HCT116 (cell line): ENCODE data around the gene SGK1. TPM values are rescaled to one million over a fixed set of nuclear protein-coding genes. Genes with fewer than 3 reads are reported as not detected.
"Not testable (repeated sequence)": the region's sequence is repeated elsewhere in the genome, so short reads cannot be mapped to it uniquely, and the experiment has no call there.

Experiments
- ATAC-seq: fragments of 200-7000 bp; cut with Tn5 transposase; 2 replicates; pipeline ENCODE4 v1.9.1; 2020; ENCODE audit warnings: mild to moderate bottlenecking, moderate library complexity
- BruUV-seq: library from RNA; stranded (reverse); fragments of 400-500 nt; replicated peaks from 2 replicates; lab custom pipeline; 2021; lab: Mats Ljungman, UMichigan
- CTCF ChIA-PET: fragments of 300-600 bp; sonication (Branson Sonifier 250); formaldehyde crosslinking; loops from one replicate; lab custom pipeline; 2021; ENCODE audit warnings: antibody characterized with exemption; lab: Charles Lee
- POLR2A ChIA-PET: fragments of 300-600, 350-600 bp; sonication (Branson Sonifier 250); formaldehyde crosslinking; loops from one replicate; lab custom pipeline; 2021; ENCODE audit warnings: antibody characterized with exemption; lab: Charles Lee
- RAD21 ChIA-PET, 2 experiments: fragments of 300-600 bp; sonication (Branson Sonifier 250); formaldehyde crosslinking; loops; one replicate each; lab custom pipeline; 2023; ENCODE audit warnings: low total read pairs in 2 of 2; ENCODE audit not compliant: uncharacterized antibody in 2 of 2, unreplicated experiment in 2 of 2, low non-redundant PET in 1 of 2; lab: Charles Lee
- DNase-seq: peaks from one replicate; pipeline ENCODE4 v3.0.0-alpha.2; 2010; ENCODE audit warnings: low read depth, low spot score
- H2AFZ ChIP-seq: fragments of 200-600 bp; shearing (Covaris generic), sonication (generic); 2 replicates; pipeline ENCODE4 v1.6.1; 2017; ENCODE audit warnings: low read depth, mixed run types, mixed read lengths, antibody characterized with exemption, low read length; ENCODE audit not compliant: poor library complexity, severe bottlenecking
- H3K27ac ChIP-seq: 2 replicates; pipeline ENCODE4 v1.5.1; 2012; ENCODE audit warnings: low read depth, low read length
- H3K27me3 ChIP-seq: fragments of 200-600 bp; sonication (generic); 2 replicates; pipeline ENCODE4 v1.6.1; 2016; ENCODE audit warnings: mixed run types, low read length, mixed read lengths; ENCODE audit not compliant: insufficient read depth
- H3K36me3 ChIP-seq, 2 experiments: fragments of 200-500 bp in 1 of 2; fragments of 200-600 bp in 1 of 2; sonication (Bioruptor generic) in 1 of 2; sonication (generic) in 1 of 2; 2 replicates each; pipeline versions ENCODE4 v1.5.1 to v1.6.1; 2014 to 2016; ENCODE audit warnings: low read length in 2 of 2, inconsistent platforms in 1 of 2, mixed read lengths in 1 of 2, mixed run types in 1 of 2; ENCODE audit not compliant: insufficient read depth in 2 of 2, control insufficient read depth in 1 of 2
- H3K4me1 ChIP-seq, 2 experiments: fragments of 200-600 bp in 1 of 2; sonication (generic) in 1 of 2; 2 replicates each; pipeline versions ENCODE4 v1.5.1 to v1.6.1; 2012 to 2017; ENCODE audit warnings: low read length in 2 of 2, inconsistent platforms in 1 of 2, mild to moderate bottlenecking in 1 of 2, mixed read lengths in 1 of 2, mixed run types in 1 of 2, moderate library complexity in 1 of 2; ENCODE audit not compliant: insufficient read depth in 2 of 2, control insufficient read depth in 1 of 2
- H3K4me2 ChIP-seq: fragments of 200-600 bp; sonication (generic); 2 replicates; pipeline ENCODE4 v1.6.1; 2017; ENCODE audit warnings: mixed run types, low read length, mixed read lengths
- H3K4me3 ChIP-seq, 2 experiments: fragments of 200-600 bp in 1 of 2; sonication (generic) in 1 of 2; replicated peaks in 1 of 2; 2 replicates each; pipeline ENCODE4 v1.5.1; 2011 to 2016; ENCODE audit warnings: low read length in 2 of 2, control low read depth in 1 of 2, low read depth in 1 of 2, mild to moderate bottlenecking in 1 of 2, mixed read lengths in 1 of 2, mixed run types in 1 of 2
- H3K79me2 ChIP-seq: fragments of 200-600 bp; sonication (generic); 2 replicates; pipeline ENCODE4 v1.6.1; 2017; ENCODE audit warnings: mild to moderate bottlenecking, mixed run types, low read length, moderate library complexity, mixed read lengths; ENCODE audit not compliant: insufficient read depth
- H3K9ac ChIP-seq: fragments of 200-600 bp; sonication (generic); 2 replicates; pipeline ENCODE4 v1.6.1; 2016; ENCODE audit warnings: low read length, mixed read lengths
- H3K9me2 ChIP-seq: fragments of 200-600 bp; sonication (generic), shearing (Covaris generic); 2 replicates; pipeline ENCODE4 v1.6.1; 2017; ENCODE audit warnings: mixed run types, mild to moderate bottlenecking, moderate library complexity; ENCODE audit not compliant: insufficient read depth
- H3K9me3 ChIP-seq, 2 experiments: fragments of 200-500 bp in 1 of 2; fragments of 200-600 bp in 1 of 2; sonication (Bioruptor generic) in 1 of 2; sonication (generic) in 1 of 2; 2 replicates each; pipeline ENCODE4 v1.6.1; 2014 to 2017; ENCODE audit warnings: low read length in 2 of 2, mixed read lengths in 2 of 2, inconsistent platforms in 1 of 2, low read depth in 1 of 2, mild to moderate bottlenecking in 1 of 2, mixed run types in 1 of 2, moderate library complexity in 1 of 2; ENCODE audit not compliant: control insufficient read depth in 1 of 2, insufficient read depth in 1 of 2
- H4K20me1 ChIP-seq: fragments of 200-600 bp; sonication (generic), shearing (Covaris generic); 2 replicates; pipeline ENCODE4 v1.6.1; 2017; ENCODE audit warnings: mixed run types, mild to moderate bottlenecking, moderate library complexity; ENCODE audit not compliant: insufficient read depth
- CEBPB ChIP-seq: IDR thresholded peaks from 2 replicates; pipeline ENCODE4 v1.6.1; 2012; ENCODE audit warnings: low read depth
- EGR1 ChIP-seq: IDR thresholded peaks from 2 replicates; pipeline ENCODE4 v1.6.1; 2012; ENCODE audit warnings: low read depth
- ELF1 ChIP-seq: IDR thresholded peaks from 2 replicates; pipeline ENCODE4 v1.6.1; 2012; ENCODE audit warnings: low read depth, borderline replicate concordance
- EZH2phosphoT487 ChIP-seq: fragments of 200-600 bp; IDR thresholded peaks from 2 replicates; pipeline ENCODE4 v1.6.1; 2018; ENCODE audit warnings: antibody characterized with exemption, borderline replicate concordance
- JUND ChIP-seq: IDR thresholded peaks from 2 replicates; pipeline ENCODE4 v1.6.1; 2012
- POLR2A ChIP-seq: IDR thresholded peaks from 2 replicates; pipeline ENCODE4 v1.7.0; 2011; ENCODE audit warnings: borderline replicate concordance; ENCODE audit not compliant: insufficient read depth, insufficient read length; ENCODE audit errors: extremely low read depth
- POLR2AphosphoS5 ChIP-seq: IDR thresholded peaks from 2 replicates; pipeline ENCODE4 v1.6.1; 2011; ENCODE audit warnings: mild to moderate bottlenecking, low read depth, low read length, moderate library complexity
- RAD21 ChIP-seq: IDR thresholded peaks from 2 replicates; pipeline ENCODE4 v1.6.1; 2012; ENCODE audit warnings: low read depth, mild to moderate bottlenecking
- SP1 ChIP-seq: IDR thresholded peaks from 2 replicates; pipeline ENCODE4 v1.6.1; 2012; ENCODE audit warnings: low read depth
- TCF7L2 ChIP-seq: IDR thresholded peaks from 2 replicates; pipeline ENCODE4 v1.7.0; 2011; ENCODE audit warnings: borderline replicate concordance, inconsistent platforms; ENCODE audit not compliant: insufficient read depth, insufficient read length; ENCODE audit errors: extremely low read depth
- YY1 ChIP-seq: IDR thresholded peaks from 2 replicates; pipeline ENCODE4 v1.6.1; 2011; ENCODE audit warnings: low read length, low read depth, moderate library complexity, mild to moderate bottlenecking; ENCODE audit not compliant: insufficient replicate concordance; ENCODE audit errors: extremely low read depth
- ZFX ChIP-seq: fragments of 450-650 bp; IDR thresholded peaks from 2 replicates; pipeline ENCODE4 v1.6.1; 2017
- intact Hi-C: fragments of 100-400 bp; cut with micrococcal nuclease; formaldehyde crosslinking; loops from 2 replicates; pipeline ENCODE4 v1.10.0; 2022
- total RNA-seq: library from RNA; stranded (reverse); gene quantifications from one replicate; pipeline ENCODE4 v1.2.1, GENCODE V29; 2021; ENCODE audit not compliant: unreplicated experiment
- TF ChIP-seq, protein P1 (sequence below): IDR thresholded peaks from 2 replicates; pipeline ENCODE4 v1.6.1; 2011; ENCODE audit warnings: mild to moderate bottlenecking, low read length, moderate library complexity; ENCODE audit not compliant: insufficient replicate concordance; ENCODE audit errors: extremely low read depth
- TF ChIP-seq, protein P2 (sequence below): IDR thresholded peaks from 2 replicates; pipeline ENCODE4 v1.6.1; 2012
- TF ChIP-seq, protein P3 (sequence below): IDR thresholded peaks from 2 replicates; pipeline ENCODE4 v1.6.1; 2012

SGK1 gene
- total RNA-seq, 1 experiment from 2014 or later = 4.5 TPM

DNA sequence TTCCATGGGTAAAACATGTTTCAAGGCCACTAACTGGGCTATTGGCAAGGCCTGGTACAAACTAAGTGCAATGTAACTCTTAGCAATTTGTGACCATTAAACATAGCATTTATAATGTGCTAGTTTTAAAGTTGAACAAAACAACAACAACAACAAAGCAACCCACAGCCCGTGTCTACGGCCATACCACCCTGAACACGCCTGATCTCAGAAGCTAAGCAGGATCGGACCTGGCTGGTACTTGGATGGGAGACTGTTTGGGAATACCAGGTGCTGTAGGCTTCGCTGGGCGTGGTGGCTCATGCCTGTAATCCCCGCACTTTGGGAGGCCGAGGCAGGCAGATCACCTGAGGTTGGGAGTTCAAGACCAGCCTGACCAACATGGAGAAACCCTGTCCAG lies 61.0 kb downstream of the SGK1 start (continued):
- TF ChIP-seq, protein P1, sequence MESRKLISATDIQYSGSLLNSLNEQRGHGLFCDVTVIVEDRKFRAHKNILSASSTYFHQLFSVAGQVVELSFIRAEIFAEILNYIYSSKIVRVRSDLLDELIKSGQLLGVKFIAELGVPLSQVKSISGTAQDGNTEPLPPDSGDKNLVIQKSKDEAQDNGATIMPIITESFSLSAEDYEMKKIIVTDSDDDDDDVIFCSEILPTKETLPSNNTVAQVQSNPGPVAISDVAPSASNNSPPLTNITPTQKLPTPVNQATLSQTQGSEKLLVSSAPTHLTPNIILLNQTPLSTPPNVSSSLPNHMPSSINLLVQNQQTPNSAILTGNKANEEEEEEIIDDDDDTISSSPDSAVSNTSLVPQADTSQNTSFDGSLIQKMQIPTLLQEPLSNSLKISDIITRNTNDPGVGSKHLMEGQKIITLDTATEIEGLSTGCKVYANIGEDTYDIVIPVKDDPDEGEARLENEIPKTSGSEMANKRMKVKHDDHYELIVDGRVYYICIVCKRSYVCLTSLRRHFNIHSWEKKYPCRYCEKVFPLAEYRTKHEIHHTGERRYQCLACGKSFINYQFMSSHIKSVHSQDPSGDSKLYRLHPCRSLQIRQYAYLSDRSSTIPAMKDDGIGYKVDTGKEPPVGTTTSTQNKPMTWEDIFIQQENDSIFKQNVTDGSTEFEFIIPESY = no peak
- TF ChIP-seq SP1 (no peak), ZFX (no peak), RAD21 (no peak), EGR1 (no peak), CEBPB (no peak)

DNA sequence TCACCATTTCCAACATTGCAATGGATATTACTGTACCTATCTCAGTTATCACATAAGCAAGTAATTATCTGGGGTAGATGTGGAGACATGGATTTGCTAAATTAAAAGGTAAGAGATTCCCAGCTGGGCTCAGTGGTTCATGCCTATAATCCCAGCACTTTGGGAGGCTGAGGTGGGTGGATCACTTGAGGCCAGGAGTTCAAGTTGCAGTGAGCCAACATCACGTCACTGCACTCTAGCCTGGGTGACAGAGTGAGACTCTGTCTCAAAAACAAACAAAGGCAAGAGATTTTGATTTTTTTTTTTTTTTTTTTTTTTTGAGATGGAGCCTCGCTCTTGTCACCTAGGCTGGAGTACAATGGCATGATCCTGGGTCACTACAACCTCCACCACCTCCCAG lies 62.6 kb downstream of the SGK1 start:
- H3K27ac ChIP-seq, ATAC-seq, H3K4me3 ChIP-seq, H3K79me2 ChIP-seq, H3K4me1 ChIP-seq, POLR2A ChIA-PET, H3K9me2 ChIP-seq, H2AFZ ChIP-seq, RAD21 ChIA-PET, H3K4me2 ChIP-seq, BruUV-seq, H3K36me3 ChIP-seq, H3K27me3 ChIP-seq, CTCF ChIA-PET, intact Hi-C loops, H3K9ac ChIP-seq, H3K9me3 ChIP-seq, H4K20me1 ChIP-seq, DNase-seq: not testable (repeated sequence)

DNA sequence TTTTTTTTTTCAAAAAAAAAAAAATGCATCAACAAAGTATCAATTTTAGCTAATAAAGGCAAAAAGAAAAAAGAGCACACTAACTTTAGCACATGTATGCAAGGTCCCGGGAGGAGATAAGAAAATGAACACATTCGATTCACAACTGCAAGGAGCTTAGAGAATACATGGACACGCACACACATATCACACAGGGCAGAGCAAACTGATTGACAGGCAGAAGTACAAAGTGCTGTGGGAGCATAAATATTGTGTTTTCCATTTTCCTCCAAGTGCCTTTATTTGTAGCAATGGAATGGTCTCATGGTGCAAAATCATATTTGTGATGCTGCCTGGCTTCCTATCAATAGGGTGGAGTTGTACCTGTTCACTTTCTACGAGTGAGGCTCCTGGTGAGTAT lies 63.8 kb downstream of the SGK1 start:
- H2AFZ ChIP-seq = no peak overlapping the region

More for the DNA sequence above, 63.8 kb downstream of the SGK1 start:
- Histone ChIP-seq H3K36me3 (no peaks in the 10 kb centered on the region), H3K27me3 (no peaks in the 10 kb centered on the region), H3K27ac (no peak overlapping the region), H3K9ac (no peak overlapping the region), H3K4me3 (no peak overlapping the region), H4K20me1 (no peaks in the 10 kb centered on the region), H3K9me3 (no peaks in the 10 kb centered on the region), H3K9me2 (no peaks in the 10 kb centered on the region), H3K4me2 (no peak overlapping the region), H3K79me2 (no peaks in the 10 kb centered on the region), H3K4me1 (no peaks in the 10 kb centered on the region)
- no peak for DNase-seq
- ATAC-seq = no peak
- intact Hi-C loops = no loop called here
- POLR2A ChIA-PET = no interaction called here
- RAD21 ChIA-PET = no interaction called here
- CTCF ChIA-PET = no interaction called here
- TF ChIP-seq POLR2AphosphoS5 (no peak), TCF7L2 (no peak), ELF1 (no peak), EZH2phosphoT487 (no peak), ZFX (no peak), EGR1 (no peak), POLR2A (no peak), SP1 (no peak), JUND (no peak), RAD21 (no peak), YY1 (no peak), CEBPB (no peak)
- TF ChIP-seq, protein P2, sequence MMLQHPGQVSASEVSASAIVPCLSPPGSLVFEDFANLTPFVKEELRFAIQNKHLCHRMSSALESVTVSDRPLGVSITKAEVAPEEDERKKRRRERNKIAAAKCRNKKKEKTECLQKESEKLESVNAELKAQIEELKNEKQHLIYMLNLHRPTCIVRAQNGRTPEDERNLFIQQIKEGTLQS = no peak
- TF ChIP-seq, protein P1 = no peak
- TF ChIP-seq, protein P3, sequence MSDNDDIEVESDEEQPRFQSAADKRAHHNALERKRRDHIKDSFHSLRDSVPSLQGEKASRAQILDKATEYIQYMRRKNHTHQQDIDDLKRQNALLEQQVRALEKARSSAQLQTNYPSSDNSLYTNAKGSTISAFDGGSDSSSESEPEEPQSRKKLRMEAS = no peak
- TF ChIP-seq, all 23 proteins: peak for 0
- BruUV-seq = no TSS peak
